DOHH2 (cell line): ENCODE results near the gene PPRC1.

Source experiments
- CTCF ChIP-seq: fragments of 200-600 bp; sonication (generic); IDR thresholded peaks from one replicate; pipeline ENCODE4 v1.5.1; 2014; ENCODE audit warnings: antibody characterized with exemption, mild to moderate bottlenecking, low read depth, low read length; ENCODE audit not compliant: poor library complexity, severe bottlenecking
- EZH2phosphoT487 ChIP-seq: fragments of 200-600 bp; sonication (generic); IDR thresholded peaks from 2 replicates; pipeline ENCODE4 v1.6.1; 2017; ENCODE audit warnings: borderline replicate concordance, mild to moderate bottlenecking, antibody characterized with exemption, low read length, moderate library complexity, mixed read lengths

DNA sequence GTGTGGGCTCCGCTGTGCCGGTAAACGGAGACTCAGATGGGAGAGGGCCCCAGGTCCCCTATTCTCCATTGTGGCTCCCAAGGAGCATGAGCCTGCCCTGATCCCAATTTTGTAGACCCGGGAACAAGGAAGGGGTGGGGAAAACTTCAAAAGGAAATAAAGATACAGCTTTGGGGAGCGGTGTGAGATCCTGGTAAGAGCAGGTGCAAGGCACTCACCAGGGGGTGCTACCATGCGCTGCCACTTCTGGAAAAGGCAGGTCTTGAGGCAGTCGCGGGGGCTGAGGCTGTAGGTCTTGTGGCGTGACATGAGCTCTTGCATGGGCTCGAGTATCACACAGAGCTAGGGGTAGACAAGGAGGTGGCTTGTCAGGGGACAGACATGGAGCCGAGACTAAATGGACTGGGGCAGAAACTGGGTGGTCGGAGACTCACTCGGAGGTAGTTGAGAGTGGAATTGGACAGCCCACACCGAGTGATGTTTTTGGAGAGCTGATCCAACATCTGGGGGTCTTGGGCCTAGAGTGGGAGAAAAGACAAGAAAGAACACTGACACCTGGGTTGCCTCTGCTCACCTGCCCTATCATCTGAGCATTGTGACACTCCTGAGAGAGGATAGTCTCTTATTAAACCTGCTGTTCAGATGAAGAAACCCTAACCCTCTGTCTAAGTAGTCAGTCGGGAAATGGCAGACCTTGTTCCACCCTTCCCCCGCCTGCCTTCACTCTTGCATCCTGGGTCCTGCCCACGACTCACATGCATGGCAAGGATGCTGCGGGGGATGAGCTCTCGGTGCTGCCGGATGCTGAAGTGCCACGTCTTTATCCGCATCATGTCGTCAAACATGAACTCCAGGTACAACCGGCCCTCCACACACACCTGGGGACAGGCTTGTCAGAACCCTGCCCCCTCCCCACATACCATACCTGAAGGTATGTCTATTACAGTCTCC lies 23.4 kb upstream of the PPRC1 start:
- TF ChIP-seq CTCF, result no peak
- no peak for TF ChIP-seq EZH2phosphoT487
